HEK293T (cell line): ENCODE data around the gene C3.

Source experiments
- ARNT ChIP-seq: fragments of 450-650 bp; IDR thresholded peaks from 2 replicates; pipeline ENCODE4 v1.6.1; 2017; ENCODE audit warnings: mild to moderate bottlenecking
- BHLHE40 ChIP-seq: fragments of 450-650 bp; IDR thresholded peaks from 2 replicates; pipeline ENCODE4 v1.6.1; 2016; ENCODE audit warnings: mild to moderate bottlenecking, moderate library complexity, borderline replicate concordance
- CTBP1 ChIP-seq: fragments of 450-650 bp; IDR thresholded peaks from 2 replicates; pipeline ENCODE4 v1.6.1; 2016; ENCODE audit warnings: borderline replicate concordance
- ELF4 ChIP-seq: fragments of 450-650 bp; IDR thresholded peaks from 2 replicates; pipeline ENCODE4 v1.6.1; 2017; ENCODE audit warnings: antibody characterized with exemption
- FOXA1 ChIP-seq: fragments of 450-650 bp; IDR thresholded peaks from 2 replicates; pipeline ENCODE4 v1.6.1; 2016; ENCODE audit warnings: mild to moderate bottlenecking
- FOXK2 ChIP-seq: fragments of 450-650 bp; IDR thresholded peaks from 2 replicates; pipeline ENCODE4 v1.6.1; 2016; ENCODE audit warnings: mild to moderate bottlenecking
- L3MBTL2 ChIP-seq: fragments of 450-650 bp; conservative IDR thresholded peaks from 2 replicates; pipeline ENCODE4 v1.6.1; 2016; ENCODE audit warnings: mild to moderate bottlenecking
- LEF1 ChIP-seq: fragments of 450-650 bp; IDR thresholded peaks from 2 replicates; pipeline ENCODE4 v1.6.1; 2017; ENCODE audit warnings: mild to moderate bottlenecking, borderline replicate concordance
- SP1 ChIP-seq: fragments of 450-650 bp; IDR thresholded peaks from 2 replicates; pipeline ENCODE4 v1.6.1; 2017

DNA sequence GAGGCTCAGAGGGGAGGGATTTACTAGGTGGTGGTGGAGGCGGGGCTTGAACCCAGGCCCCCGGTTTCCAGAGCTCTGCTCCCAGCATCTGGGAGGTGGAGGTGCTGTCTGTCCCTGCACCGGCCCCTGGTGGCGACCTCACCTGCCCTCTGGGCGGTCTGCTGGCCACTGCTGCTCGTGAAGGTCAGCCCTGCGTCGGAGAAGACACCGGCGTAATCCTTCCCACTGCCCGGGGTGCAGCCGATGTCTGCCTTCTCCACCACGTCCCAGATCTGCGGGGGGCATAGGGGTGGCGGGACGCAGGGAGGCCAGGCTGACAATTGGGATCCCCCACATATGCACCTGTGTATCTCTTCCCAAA is 12.8 kb downstream of the C3 start:
- TF ChIP-seq FOXA1 (no peak), ARNT (no peak), ELF4 (no peak), BHLHE40 (no peak), SP1 (no peak), CTBP1 (no peak), LEF1 (no peak), FOXK2 (no peak), L3MBTL2 (no peak)
